Caco-2 (cell line): Measurements from ENCODE around the gene SH3BP5. TPM values are rescaled to one million over a fixed set of nuclear protein-coding genes. Genes with fewer than 3 reads are reported as not detected.

Experiments used
- BruUV-seq: library from RNA; stranded (reverse); fragments of 400-500 nt; replicated peaks from 2 replicates; lab custom pipeline; 2021; lab: Mats Ljungman, UMichigan
- CTCF ChIA-PET: fragments of 300-600 bp; sonication (Branson Sonifier 250); formaldehyde crosslinking; loops from one replicate; lab custom pipeline; 2022; ENCODE audit warnings: antibody characterized with exemption; lab: Charles Lee
- POLR2A ChIA-PET: fragments of 300-600 bp; sonication (Branson Sonifier 250); formaldehyde crosslinking; loops from one replicate; lab custom pipeline; 2022; ENCODE audit warnings: antibody characterized with exemption; lab: Charles Lee
- DNase-seq, 2 experiments: peaks; one replicate each; pipeline versions ENCODE4 v3.0.0 to v3.0.0-alpha.2; 2020 to 2022
- H3K27me3 ChIP-seq: replicated peaks from 2 replicates; pipeline ENCODE4 v1.6.0; 2011; ENCODE audit warnings: low read length; ENCODE audit not compliant: control insufficient read depth, insufficient read depth
- H3K36me3 ChIP-seq: 2 replicates; pipeline ENCODE4 v1.5.1; 2011; ENCODE audit warnings: low read length; ENCODE audit not compliant: control insufficient read depth, insufficient read depth
- H3K4me1 ChIP-seq: fragments of 250-450 bp; sonication (Bioruptor Pico); 2 replicates; pipeline ENCODE4 v1.5.1; 2020; ENCODE audit warnings: mild to moderate bottlenecking
- H3K4me3 ChIP-seq: 2 replicates; pipeline ENCODE4 v1.5.1; 2011; ENCODE audit warnings: low read depth, mild to moderate bottlenecking, control low read depth, low read length
- H3K9me3 ChIP-seq: fragments of 250-450 bp; sonication (Bioruptor Pico); 2 replicates; pipeline ENCODE4 v1.5.1; 2020; ENCODE audit warnings: mild to moderate bottlenecking, moderate library complexity
- H3K27ac Mint-ChIP-seq: one replicate; pipeline ENCODE4 v1.8.0; 2022; ENCODE audit warnings: mixed read lengths; ENCODE audit not compliant: unreplicated experiment
- H3K27me3 Mint-ChIP-seq: one replicate; pipeline ENCODE4 v1.8.0; 2022; ENCODE audit warnings: mixed read lengths; ENCODE audit not compliant: insufficient read depth, unreplicated experiment
- H3K36me3 Mint-ChIP-seq: one replicate; pipeline ENCODE4 v1.8.0; 2022; ENCODE audit warnings: mild to moderate bottlenecking, mixed read lengths; ENCODE audit not compliant: insufficient read depth, unreplicated experiment
- H3K4me1 Mint-ChIP-seq: one replicate; pipeline ENCODE4 v1.8.0; 2022; ENCODE audit warnings: low read depth, mixed read lengths; ENCODE audit not compliant: unreplicated experiment
- H3K4me3 Mint-ChIP-seq: one replicate; pipeline ENCODE4 v1.8.0; 2022; ENCODE audit warnings: mild to moderate bottlenecking, moderate library complexity, mixed read lengths; ENCODE audit not compliant: unreplicated experiment
- H3K9me3 Mint-ChIP-seq: one replicate; pipeline ENCODE4 v1.8.0; 2022; ENCODE audit warnings: mixed read lengths; ENCODE audit not compliant: unreplicated experiment
- intact Hi-C: fragments of 100-400 bp; cut with micrococcal nuclease; formaldehyde crosslinking; loops from one replicate; pipeline ENCODE4 v1.10.0; 2022; ENCODE audit not compliant: unreplicated experiment
- total RNA-seq: library from RNA; stranded (reverse); gene quantifications from 2 replicates; pipeline ENCODE4 v1.2.3, GENCODE V29; 2022
- TF ChIP-seq, protein P1 (sequence below), 2 experiments: fragments of 200-600 bp in 1 of 2; IDR thresholded peaks; 1 replicate in 1 of 2; 2 replicates in 1 of 2; pipeline versions ENCODE4 v1.5.1 to v1.8.0; 2011 to 2022; ENCODE audit warnings: antibody characterized with exemption in 1 of 2, control low read depth in 1 of 2, inconsistent platforms in 1 of 2, low read depth in 1 of 2, low read length in 1 of 2, mild to moderate bottlenecking in 1 of 2, moderate library complexity in 1 of 2; ENCODE audit not compliant: insufficient read depth in 1 of 2, severe bottlenecking in 1 of 2, unreplicated experiment in 1 of 2

Gene SH3BP5
- total RNA-seq, 1 experiment from 2014 or later = 26.1 TPM

DNA sequence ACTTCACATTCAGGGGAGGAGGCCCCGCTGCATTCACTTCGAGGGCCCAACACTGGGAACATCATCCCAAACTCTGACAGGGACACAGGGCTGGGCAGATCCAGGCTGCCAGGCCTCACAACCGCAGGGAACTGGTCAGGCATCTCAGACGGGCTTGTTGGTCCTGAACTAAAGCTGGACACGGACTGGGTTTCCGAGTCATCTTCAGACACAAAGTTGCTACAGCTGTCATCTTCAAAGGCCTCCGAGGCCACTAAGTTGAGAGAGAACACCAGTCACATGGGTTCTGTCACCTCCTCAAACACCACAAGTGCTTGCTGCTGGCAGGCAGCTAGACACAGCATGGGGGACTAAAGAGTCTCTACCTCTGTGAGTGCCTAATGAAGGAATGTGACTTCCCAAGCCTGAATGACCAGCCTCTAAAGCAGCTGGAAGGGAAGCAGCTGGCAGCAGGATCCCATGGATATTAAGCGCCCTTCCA, 75.5 kb downstream of the SH3BP5 start:
- H3K9me3 Mint-ChIP-seq = no peaks in the 10 kb centered on the region
- Histone ChIP-seq H3K4me1 (no peaks in the 10 kb centered on the region), H3K9me3 (no peaks in the 10 kb centered on the region), H3K4me3 (no peak overlapping the region), H3K27me3 (no peaks in the 10 kb centered on the region), H3K36me3 (peaks cover 1% of the 10 kb centered on the region)
- H3K27me3 Mint-ChIP-seq = no peaks in the 10 kb centered on the region
- intact Hi-C loops = no loop called here
- CTCF ChIA-PET = no interaction called here
- BruUV-seq = no TSS peak
- no peaks in the 10 kb centered on the region for H3K4me1 Mint-ChIP-seq
- POLR2A ChIA-PET = no interaction called here
- DNase-seq = no peak
- H3K27ac Mint-ChIP-seq = no peak overlapping the region
- peaks cover 72% of the 10 kb centered on the region for H3K36me3 Mint-ChIP-seq
- TF ChIP-seq, protein P1, sequence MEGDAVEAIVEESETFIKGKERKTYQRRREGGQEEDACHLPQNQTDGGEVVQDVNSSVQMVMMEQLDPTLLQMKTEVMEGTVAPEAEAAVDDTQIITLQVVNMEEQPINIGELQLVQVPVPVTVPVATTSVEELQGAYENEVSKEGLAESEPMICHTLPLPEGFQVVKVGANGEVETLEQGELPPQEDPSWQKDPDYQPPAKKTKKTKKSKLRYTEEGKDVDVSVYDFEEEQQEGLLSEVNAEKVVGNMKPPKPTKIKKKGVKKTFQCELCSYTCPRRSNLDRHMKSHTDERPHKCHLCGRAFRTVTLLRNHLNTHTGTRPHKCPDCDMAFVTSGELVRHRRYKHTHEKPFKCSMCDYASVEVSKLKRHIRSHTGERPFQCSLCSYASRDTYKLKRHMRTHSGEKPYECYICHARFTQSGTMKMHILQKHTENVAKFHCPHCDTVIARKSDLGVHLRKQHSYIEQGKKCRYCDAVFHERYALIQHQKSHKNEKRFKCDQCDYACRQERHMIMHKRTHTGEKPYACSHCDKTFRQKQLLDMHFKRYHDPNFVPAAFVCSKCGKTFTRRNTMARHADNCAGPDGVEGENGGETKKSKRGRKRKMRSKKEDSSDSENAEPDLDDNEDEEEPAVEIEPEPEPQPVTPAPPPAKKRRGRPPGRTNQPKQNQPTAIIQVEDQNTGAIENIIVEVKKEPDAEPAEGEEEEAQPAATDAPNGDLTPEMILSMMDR (IDR thresholded peaks at IDR 0.05; ENCODE audit: insufficient read depth in 1 of 2, low read depth in 1 of 2, low read length in 1 of 2, severe bottlenecking in 1 of 2, unreplicated experiment in 1 of 2) = no peak
- H3K4me3 Mint-ChIP-seq = no peak overlapping the region

DNA sequence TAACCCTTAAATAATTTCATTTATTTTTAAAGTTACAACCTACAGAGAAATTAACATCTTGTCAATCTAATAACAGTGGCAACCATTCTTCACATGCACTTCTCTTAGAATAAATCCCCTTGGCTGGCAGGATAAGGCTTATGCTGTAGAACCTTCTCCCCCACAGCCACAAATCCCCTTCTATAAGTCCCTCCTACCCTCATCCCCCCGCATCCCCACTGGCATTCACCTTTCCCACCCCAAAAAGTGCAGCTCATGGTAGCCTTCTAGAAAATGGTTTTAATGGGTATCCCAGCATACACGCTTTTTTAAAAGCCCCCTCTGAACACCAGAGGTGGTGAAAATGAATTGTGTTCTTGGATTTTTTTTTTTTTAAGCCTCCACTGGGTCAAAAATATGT, 77.2 kb downstream of the SH3BP5 start:
- H3K36me3 Mint-ChIP-seq = peaks cover 74% of the 10 kb centered on the region
- CTCF ChIA-PET = no interaction called here
- DNase-seq = no peak

DNA sequence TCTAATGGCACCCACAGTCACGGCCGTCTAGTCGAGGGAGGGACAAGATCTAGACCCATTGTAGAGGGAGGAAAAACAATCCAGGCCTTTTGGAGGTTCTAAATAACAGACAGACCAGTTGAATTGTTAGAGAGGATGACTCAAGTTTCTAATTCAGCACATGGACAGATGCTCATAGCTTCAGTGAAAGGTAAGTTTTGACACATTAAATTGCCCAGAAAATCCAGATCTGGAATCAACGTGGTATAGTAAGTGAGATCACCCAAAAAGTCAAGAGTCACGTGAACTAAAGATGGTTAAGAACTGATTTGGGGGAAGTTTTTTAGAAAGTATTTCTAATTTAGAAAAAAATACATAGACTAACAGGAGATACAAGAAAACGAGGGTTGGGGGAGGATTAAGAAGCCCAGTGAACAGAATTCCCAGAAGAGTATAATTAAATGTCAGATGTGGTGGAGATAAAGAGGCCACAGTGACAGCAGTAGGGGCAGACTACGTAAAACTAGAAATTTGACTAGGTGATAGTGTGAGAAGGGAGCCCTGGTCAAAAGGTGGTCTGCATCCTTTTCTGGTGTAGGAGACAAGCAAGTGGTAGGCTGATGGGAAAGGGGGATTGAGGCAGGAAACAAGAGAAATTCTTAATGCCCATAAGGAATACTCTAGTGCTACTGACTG, 79.2 kb downstream of the SH3BP5 start:
- H3K4me3 Mint-ChIP-seq = no peak overlapping the region
- TF ChIP-seq, protein P1 (IDR thresholded peaks at IDR 0.05; ENCODE audit: insufficient read depth in 1 of 2, low read depth in 1 of 2, low read length in 1 of 2, severe bottlenecking in 1 of 2, unreplicated experiment in 1 of 2) = no peak
- no peaks in the 10 kb centered on the region for H3K9me3 Mint-ChIP-seq
- POLR2A ChIA-PET = no interaction called here
- CTCF ChIA-PET = no interaction called here
- intact Hi-C loops = no loop called here
- H3K4me3 ChIP-seq = no peak overlapping the region
- H3K36me3 Mint-ChIP-seq = peaks cover 77% of the 10 kb centered on the region
- no peak overlapping the region for H3K27ac Mint-ChIP-seq
- peaks cover 1% of the 10 kb centered on the region for H3K36me3 ChIP-seq
- H3K9me3 ChIP-seq = no peaks in the 10 kb centered on the region
- H3K27me3 ChIP-seq = no peaks in the 10 kb centered on the region
- no peaks in the 10 kb centered on the region for H3K27me3 Mint-ChIP-seq
- no peaks in the 10 kb centered on the region for H3K4me1 Mint-ChIP-seq
- H3K4me1 ChIP-seq = no peaks in the 10 kb centered on the region
- BruUV-seq = no TSS peak
- no peak for DNase-seq

More for the DNA sequence above, 77.2 kb downstream of the SH3BP5 start:
- Histone ChIP-seq H3K4me3 (no peak overlapping the region), H3K36me3 (peaks cover 1% of the 10 kb centered on the region), H3K4me1 (no peaks in the 10 kb centered on the region), H3K9me3 (no peaks in the 10 kb centered on the region), H3K27me3 (no peaks in the 10 kb centered on the region)
- intact Hi-C loops = no loop called here
- Mint-ChIP-seq H3K27ac (no peak overlapping the region), H3K4me3 (no peak overlapping the region), H3K4me1 (no peaks in the 10 kb centered on the region), H3K9me3 (no peaks in the 10 kb centered on the region), H3K27me3 (no peaks in the 10 kb centered on the region)
- TF ChIP-seq, protein P1 (IDR thresholded peaks at IDR 0.05; ENCODE audit: insufficient read depth in 1 of 2, low read depth in 1 of 2, low read length in 1 of 2, severe bottlenecking in 1 of 2, unreplicated experiment in 1 of 2) = no peak
- BruUV-seq = no TSS peak
- POLR2A ChIA-PET = no interaction called here
